Astrocyte (in vitro differentiated cells and primary cell): Measurements from ENCODE around the gene DUSP12. TPM values are rescaled to one million over a fixed set of nuclear protein-coding genes. Genes with fewer than 3 reads are reported as not detected.

Experiments used
- DNase-seq: peaks from one replicate; pipeline ENCODE4 v3.0.0-alpha.2; 2010; ENCODE audit warnings: low read depth
- FAIRE-seq: peaks from 2 replicates; lab custom pipeline; 2011; peaks lifted over from hg19 to GRCh38; lab: Jason Lieb, UNC
- H2AFZ ChIP-seq: 2 replicates; pipeline ENCODE4 v1.6.0; 2012; ENCODE audit warnings: low read depth, low read length, inconsistent platforms
- H3K27ac ChIP-seq: 2 replicates; pipeline ENCODE4 v1.5.1; 2011; ENCODE audit warnings: low read depth, low read length, inconsistent platforms
- H3K27me3 ChIP-seq: 2 replicates; pipeline ENCODE4 v1.6.0; 2011; ENCODE audit warnings: low read length, inconsistent platforms; ENCODE audit not compliant: insufficient read depth
- H3K36me3 ChIP-seq: 2 replicates; pipeline ENCODE4 v1.5.1; 2011; ENCODE audit warnings: low read length, inconsistent platforms; ENCODE audit not compliant: insufficient read depth
- H3K4me1 ChIP-seq: 2 replicates; pipeline ENCODE4 v1.5.1; 2011; ENCODE audit warnings: low read length, inconsistent platforms; ENCODE audit not compliant: insufficient read depth
- H3K4me2 ChIP-seq: 2 replicates; pipeline ENCODE4 v1.6.0; 2012; ENCODE audit warnings: low read length, inconsistent platforms
- H3K4me3 ChIP-seq: 2 replicates; pipeline ENCODE4 v1.5.1; 2011; ENCODE audit warnings: low read depth, mild to moderate bottlenecking, low read length, inconsistent platforms; ENCODE audit not compliant: insufficient read depth
- H3K79me2 ChIP-seq: 2 replicates; pipeline ENCODE4 v1.6.0; 2012; ENCODE audit warnings: mild to moderate bottlenecking, low read length, inconsistent platforms; ENCODE audit not compliant: insufficient read depth
- H3K9ac ChIP-seq: 2 replicates; pipeline ENCODE4 v1.6.0; 2012; ENCODE audit warnings: mild to moderate bottlenecking, low read length, inconsistent platforms
- H3K9me3 ChIP-seq: 2 replicates; pipeline ENCODE4 v1.5.1; 2012; ENCODE audit warnings: low read depth, mild to moderate bottlenecking, low read length, inconsistent platforms; ENCODE audit not compliant: insufficient read depth
- H4K20me1 ChIP-seq: 2 replicates; pipeline ENCODE4 v1.6.0; 2012; ENCODE audit warnings: low read length, inconsistent platforms; ENCODE audit not compliant: insufficient read depth
- H3K27ac Mint-ChIP-seq: one replicate; pipeline ENCODE4 v1.8.0; 2021; ENCODE audit warnings: mild to moderate bottlenecking, mixed read lengths; ENCODE audit not compliant: unreplicated experiment
- H3K27me3 Mint-ChIP-seq: one replicate; pipeline ENCODE4 v1.8.0; 2021; ENCODE audit warnings: low read depth, mixed read lengths; ENCODE audit not compliant: unreplicated experiment
- H3K36me3 Mint-ChIP-seq: one replicate; pipeline ENCODE4 v1.8.0; 2021; ENCODE audit warnings: low read depth, mixed read lengths; ENCODE audit not compliant: unreplicated experiment
- H3K4me1 Mint-ChIP-seq: one replicate; pipeline ENCODE4 v1.8.0; 2021; ENCODE audit warnings: low read depth, mixed read lengths; ENCODE audit not compliant: unreplicated experiment
- H3K4me3 Mint-ChIP-seq: one replicate; pipeline ENCODE4 v1.8.0; 2021; ENCODE audit warnings: mild to moderate bottlenecking, moderate library complexity, mixed read lengths; ENCODE audit not compliant: unreplicated experiment
- H3K9me3 Mint-ChIP-seq: one replicate; pipeline ENCODE4 v1.8.0; 2021; ENCODE audit warnings: mild to moderate bottlenecking, mixed read lengths; ENCODE audit not compliant: unreplicated experiment
- EZH2 ChIP-seq: IDR thresholded peaks from 2 replicates; pipeline ENCODE4 v1.6.1; 2012; ENCODE audit warnings: mild to moderate bottlenecking, low read length, inconsistent platforms; ENCODE audit not compliant: insufficient read depth
- total RNA-seq: library from RNA; stranded (reverse); gene quantifications from 2 replicates; pipeline ENCODE4 v1.2.1, GENCODE V29; 2021
- TF ChIP-seq, protein P1 (sequence below): IDR thresholded peaks from 2 replicates; pipeline ENCODE4 v1.5.1; 2011; ENCODE audit warnings: low read depth, mild to moderate bottlenecking, inconsistent platforms, low read length, moderate library complexity; ENCODE audit not compliant: insufficient read depth

Gene DUSP12
- total RNA-seq, 1 donor from 2014 or later, result 34.7 TPM

DNA sequence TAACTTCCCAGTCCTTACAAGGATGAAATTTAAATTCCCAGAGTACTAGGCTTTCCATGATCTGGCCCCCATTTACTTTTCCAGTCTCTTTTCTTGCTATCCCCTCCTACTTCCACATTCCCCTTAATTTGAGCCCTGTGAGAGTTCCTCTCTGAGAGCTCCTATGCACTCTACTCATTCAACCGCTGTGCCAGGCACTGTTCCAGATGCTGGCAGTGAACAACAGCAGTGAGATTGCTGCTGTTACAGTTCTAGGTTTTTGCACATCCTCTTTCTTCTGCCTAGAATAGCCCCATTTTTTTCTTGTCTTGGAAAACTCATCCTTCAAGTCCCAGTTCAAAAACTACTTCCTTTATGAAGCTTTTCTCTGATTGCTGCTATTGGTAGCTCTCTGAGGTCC lies 35.4 kb downstream of the DUSP12 start:
- no peak for TF ChIP-seq EZH2
- TF ChIP-seq, protein P1, sequence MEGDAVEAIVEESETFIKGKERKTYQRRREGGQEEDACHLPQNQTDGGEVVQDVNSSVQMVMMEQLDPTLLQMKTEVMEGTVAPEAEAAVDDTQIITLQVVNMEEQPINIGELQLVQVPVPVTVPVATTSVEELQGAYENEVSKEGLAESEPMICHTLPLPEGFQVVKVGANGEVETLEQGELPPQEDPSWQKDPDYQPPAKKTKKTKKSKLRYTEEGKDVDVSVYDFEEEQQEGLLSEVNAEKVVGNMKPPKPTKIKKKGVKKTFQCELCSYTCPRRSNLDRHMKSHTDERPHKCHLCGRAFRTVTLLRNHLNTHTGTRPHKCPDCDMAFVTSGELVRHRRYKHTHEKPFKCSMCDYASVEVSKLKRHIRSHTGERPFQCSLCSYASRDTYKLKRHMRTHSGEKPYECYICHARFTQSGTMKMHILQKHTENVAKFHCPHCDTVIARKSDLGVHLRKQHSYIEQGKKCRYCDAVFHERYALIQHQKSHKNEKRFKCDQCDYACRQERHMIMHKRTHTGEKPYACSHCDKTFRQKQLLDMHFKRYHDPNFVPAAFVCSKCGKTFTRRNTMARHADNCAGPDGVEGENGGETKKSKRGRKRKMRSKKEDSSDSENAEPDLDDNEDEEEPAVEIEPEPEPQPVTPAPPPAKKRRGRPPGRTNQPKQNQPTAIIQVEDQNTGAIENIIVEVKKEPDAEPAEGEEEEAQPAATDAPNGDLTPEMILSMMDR, result no peak
- Histone ChIP-seq H3K9ac (no peak overlapping the region), H3K36me3 (no peaks in the 10 kb centered on the region), H3K27ac (no peak overlapping the region), H3K4me1 (no peaks in the 10 kb centered on the region), H3K9me3 (no peaks in the 10 kb centered on the region), H3K4me3 (no peak overlapping the region), H4K20me1 (no peaks in the 10 kb centered on the region), H3K27me3 (no peaks in the 10 kb centered on the region), H2AFZ (no peak overlapping the region), H3K79me2 (no peaks in the 10 kb centered on the region), H3K4me2 (no peak overlapping the region)
- Mint-ChIP-seq H3K27ac (no peak overlapping the region), H3K4me1 (no peaks in the 10 kb centered on the region), H3K9me3 (no peaks in the 10 kb centered on the region), H3K4me3 (no peak overlapping the region), H3K36me3 (peaks cover 3% of the 10 kb centered on the region), H3K27me3 (no peaks in the 10 kb centered on the region)
- FAIRE-seq (no peak), DNase-seq (no peak)

DNA sequence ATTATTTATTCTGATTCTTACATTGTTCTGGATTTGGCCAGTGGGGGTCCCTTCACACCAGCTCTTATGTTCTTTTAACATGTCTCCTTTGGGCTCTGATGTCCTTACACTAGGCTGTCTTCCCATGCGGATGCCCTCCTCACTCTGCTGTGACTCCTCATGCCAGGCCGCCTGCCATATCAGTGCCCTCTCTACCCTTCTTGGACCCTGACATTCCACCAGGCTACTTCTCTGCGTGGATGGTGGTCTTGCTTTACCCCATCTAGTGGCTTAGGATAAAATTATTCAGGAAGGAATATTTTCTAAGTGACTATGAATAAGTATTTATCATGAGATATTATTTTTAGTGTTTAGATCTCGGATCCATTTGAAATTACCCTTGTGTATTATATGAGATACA lies 37.8 kb downstream of the DUSP12 start:
- Histone ChIP-seq H3K4me1 (peaks cover 6% of the 10 kb centered on the region), H4K20me1 (no peaks in the 10 kb centered on the region), H3K9ac (no peak overlapping the region), H3K4me2 (no peak overlapping the region), H3K36me3 (no peaks in the 10 kb centered on the region), H3K9me3 (no peaks in the 10 kb centered on the region), H3K79me2 (no peaks in the 10 kb centered on the region), H3K4me3 (no peak overlapping the region), H3K27ac (no peak overlapping the region), H3K27me3 (no peaks in the 10 kb centered on the region), H2AFZ (no peak overlapping the region)
- Mint-ChIP-seq H3K4me3 (no peak overlapping the region), H3K4me1 (peaks cover 16% of the 10 kb centered on the region), H3K9me3 (no peaks in the 10 kb centered on the region), H3K36me3 (peaks cover 6% of the 10 kb centered on the region), H3K27ac (no peak overlapping the region), H3K27me3 (no peaks in the 10 kb centered on the region)
- TF ChIP-seq EZH2, result no peak
- TF ChIP-seq, protein P1, result no peak
- FAIRE-seq, result no peak
- DNase-seq, result no peak

DNA sequence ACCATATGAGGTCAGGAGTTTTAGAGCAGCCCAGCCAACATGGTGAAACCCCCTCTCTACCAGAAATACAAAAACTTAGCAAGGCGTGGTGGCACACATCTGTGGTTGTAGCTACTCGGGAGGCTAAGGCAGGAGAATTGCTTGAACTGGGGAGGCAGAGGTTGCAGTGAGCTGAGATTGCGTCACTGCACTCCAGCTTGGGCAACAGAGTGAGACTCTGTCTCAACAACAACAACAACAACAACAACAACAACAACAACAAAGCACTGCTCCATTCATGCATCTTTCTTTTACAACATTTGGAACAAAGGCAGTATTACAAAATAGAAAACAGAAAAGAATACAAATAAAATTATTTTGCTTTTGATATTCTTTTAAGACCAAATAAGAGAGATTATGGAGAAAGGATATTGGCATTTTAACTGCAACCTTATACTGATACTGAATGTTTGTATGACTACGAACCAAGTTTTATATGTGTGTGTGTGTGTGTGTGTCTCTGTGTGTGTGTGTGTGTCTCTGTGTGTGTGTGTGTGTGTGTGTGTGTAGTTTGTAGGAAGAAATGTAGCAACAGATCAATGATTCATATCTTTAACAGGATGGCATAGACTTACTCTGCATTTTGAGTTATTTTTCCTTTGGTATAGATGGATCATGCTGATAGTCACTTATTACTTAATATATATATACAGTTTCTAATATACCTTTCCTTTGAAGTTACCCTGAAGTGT lies 41.2 kb downstream of the DUSP12 start:
- Histone ChIP-seq H2AFZ (no peak overlapping the region), H3K27ac (no peak overlapping the region), H3K4me3 (no peak overlapping the region), H3K4me1 (peaks cover 7% of the 10 kb centered on the region), H3K27me3 (no peaks in the 10 kb centered on the region), H3K9me3 (no peaks in the 10 kb centered on the region), H3K36me3 (no peaks in the 10 kb centered on the region), H3K79me2 (no peaks in the 10 kb centered on the region), H4K20me1 (no peaks in the 10 kb centered on the region), H3K9ac (no peak overlapping the region), H3K4me2 (no peak overlapping the region)
- no peaks in the 10 kb centered on the region for H3K9me3 Mint-ChIP-seq
- H3K27me3 Mint-ChIP-seq, result no peaks in the 10 kb centered on the region
- FAIRE-seq, result no peak
- peaks cover 22% of the 10 kb centered on the region for H3K4me1 Mint-ChIP-seq
- peaks cover 3% of the 10 kb centered on the region for H3K36me3 Mint-ChIP-seq
- H3K27ac Mint-ChIP-seq, result no peak overlapping the region
- no peak for DNase-seq
- no peak overlapping the region for H3K4me3 Mint-ChIP-seq
- no peak for TF ChIP-seq EZH2
- TF ChIP-seq, protein P1, result no peak
